Neuronal stem cell (in vitro differentiated cells): Measurements from ENCODE around the gene TNNT3.

ENCODE experiments used
- DNase-seq: peaks from one replicate; pipeline ENCODE4 v3.0.0-alpha.2; 2013; ENCODE audit warnings: low spot score
- H2AFZ ChIP-seq: one replicate; pipeline ENCODE4 v1.6.1; 2013; ENCODE audit warnings: mild to moderate bottlenecking, low read length, inconsistent platforms
- H2AK5ac ChIP-seq: 2 replicates; pipeline ENCODE4 v1.6.1; 2013; ENCODE audit warnings: low read depth, mild to moderate bottlenecking, inconsistent platforms, low read length, moderate library complexity, mixed read lengths
- H2BK120ac ChIP-seq: 2 replicates; pipeline ENCODE4 v1.6.1; 2013; ENCODE audit warnings: low read depth, mild to moderate bottlenecking, inconsistent platforms, low read length, moderate library complexity, mixed read lengths
- H2BK12ac ChIP-seq: one replicate; pipeline ENCODE4 v1.6.1; 2013; ENCODE audit warnings: low read length, inconsistent platforms
- H2BK15ac ChIP-seq: 2 replicates; pipeline ENCODE4 v1.6.1; 2013; ENCODE audit warnings: mild to moderate bottlenecking, low read length, inconsistent platforms, mixed read lengths
- H2BK5ac ChIP-seq: one replicate; pipeline ENCODE4 v1.6.1; 2013; ENCODE audit warnings: inconsistent platforms, mild to moderate bottlenecking, low read length, moderate library complexity
- H3K14ac ChIP-seq: one replicate; pipeline ENCODE4 v1.6.1; 2013; ENCODE audit warnings: low read length, inconsistent platforms
- H3K18ac ChIP-seq: 2 replicates; pipeline ENCODE4 v1.6.1; 2013; ENCODE audit warnings: low read length, inconsistent platforms
- H3K23ac ChIP-seq: 2 replicates; pipeline ENCODE4 v1.6.1; 2013; ENCODE audit warnings: low read depth, mild to moderate bottlenecking, mixed read lengths, low read length, inconsistent platforms; ENCODE audit not compliant: poor library complexity
- H3K27ac ChIP-seq: replicated peaks from 3 replicates; pipeline ENCODE4 v1.5.1; 2013; ENCODE audit warnings: low read length, inconsistent platforms
- H3K27me3 ChIP-seq, 3 experiments: 2 replicates each; pipeline ENCODE4 v1.6.1; 2013; ENCODE audit warnings: low read length in 3 of 3, mild to moderate bottlenecking in 2 of 3, inconsistent platforms in 1 of 3, low read depth in 1 of 3, mixed read lengths in 1 of 3, moderate library complexity in 1 of 3; ENCODE audit not compliant: control insufficient read depth in 3 of 3, insufficient read depth in 3 of 3
- H3K36me3 ChIP-seq, 2 donors: replicated peaks in 1 of 2; 2 replicates each; pipeline ENCODE4 v1.6.1; 2013; ENCODE audit warnings: low read length in 2 of 2; ENCODE audit not compliant: control insufficient read depth in 2 of 2, insufficient read depth in 2 of 2
- H3K4ac ChIP-seq: 2 replicates; pipeline ENCODE4 v1.6.1; 2013; ENCODE audit warnings: inconsistent platforms, mild to moderate bottlenecking, low read length, moderate library complexity
- H3K4me1 ChIP-seq, 2 donors: 1 replicate in 1 of 2; 2 replicates in 1 of 2; pipeline ENCODE4 v1.6.1; 2013; ENCODE audit warnings: low read length in 2 of 2, low read depth in 1 of 2; ENCODE audit not compliant: control insufficient read depth in 2 of 2, insufficient read depth in 1 of 2
- H3K4me2 ChIP-seq: one replicate; pipeline ENCODE4 v1.6.1; 2013; ENCODE audit warnings: mild to moderate bottlenecking, low read length, inconsistent platforms; ENCODE audit not compliant: insufficient read depth, poor library complexity, severe bottlenecking
- H3K4me3 ChIP-seq, 2 donors: 2 replicates each; pipeline ENCODE4 v1.5.1; 2013; ENCODE audit warnings: low read length in 2 of 2, mild to moderate bottlenecking in 2 of 2, inconsistent platforms in 1 of 2, moderate library complexity in 1 of 2
- H3K79me1 ChIP-seq: one replicate; pipeline ENCODE4 v1.6.1; 2013; ENCODE audit warnings: low read depth, mild to moderate bottlenecking, inconsistent platforms, low read length, moderate library complexity
- H3K9ac ChIP-seq: one replicate; pipeline ENCODE4 v1.6.1; 2013; ENCODE audit warnings: mild to moderate bottlenecking, low read depth, low read length, inconsistent platforms; ENCODE audit not compliant: poor library complexity
- H3K9me3 ChIP-seq, 2 donors: replicated peaks in 1 of 2; 2 replicates each; pipeline versions ENCODE3 to v1.6.1; 2013; ENCODE audit warnings: low read length in 2 of 2, mild to moderate bottlenecking in 2 of 2, inconsistent platforms in 1 of 2, low read depth in 1 of 2, mixed read lengths in 1 of 2, moderate library complexity in 1 of 2; ENCODE audit not compliant: control insufficient read depth in 2 of 2, insufficient read depth in 1 of 2
- H4K8ac ChIP-seq: one replicate; pipeline ENCODE4 v1.6.1; 2013; ENCODE audit warnings: low read depth, mild to moderate bottlenecking, inconsistent platforms, low read length, moderate library complexity
- H4K91ac ChIP-seq: one replicate; pipeline ENCODE4 v1.6.1; 2013; ENCODE audit warnings: low read length, low read depth, mild to moderate bottlenecking, inconsistent platforms; ENCODE audit not compliant: poor library complexity
- WGBS, 2 donors: extraction: QIAGEN DNeasy Blood & Tissue Kit; methylation state at CpG; one replicate each; pipeline ENCODE4 v1.1.7; 2013; ENCODE audit warnings: missing lambda C conversion rate in 2 of 2, mixed read lengths in 1 of 2; ENCODE audit not compliant: insufficient read length in 2 of 2, insufficient replicate concordance in 1 of 2; ENCODE audit errors: extremely low coverage in 2 of 2; 5-methylcytosine and 5-hydroxymethylcytosine counted together

Gene TNNT3

DNA sequence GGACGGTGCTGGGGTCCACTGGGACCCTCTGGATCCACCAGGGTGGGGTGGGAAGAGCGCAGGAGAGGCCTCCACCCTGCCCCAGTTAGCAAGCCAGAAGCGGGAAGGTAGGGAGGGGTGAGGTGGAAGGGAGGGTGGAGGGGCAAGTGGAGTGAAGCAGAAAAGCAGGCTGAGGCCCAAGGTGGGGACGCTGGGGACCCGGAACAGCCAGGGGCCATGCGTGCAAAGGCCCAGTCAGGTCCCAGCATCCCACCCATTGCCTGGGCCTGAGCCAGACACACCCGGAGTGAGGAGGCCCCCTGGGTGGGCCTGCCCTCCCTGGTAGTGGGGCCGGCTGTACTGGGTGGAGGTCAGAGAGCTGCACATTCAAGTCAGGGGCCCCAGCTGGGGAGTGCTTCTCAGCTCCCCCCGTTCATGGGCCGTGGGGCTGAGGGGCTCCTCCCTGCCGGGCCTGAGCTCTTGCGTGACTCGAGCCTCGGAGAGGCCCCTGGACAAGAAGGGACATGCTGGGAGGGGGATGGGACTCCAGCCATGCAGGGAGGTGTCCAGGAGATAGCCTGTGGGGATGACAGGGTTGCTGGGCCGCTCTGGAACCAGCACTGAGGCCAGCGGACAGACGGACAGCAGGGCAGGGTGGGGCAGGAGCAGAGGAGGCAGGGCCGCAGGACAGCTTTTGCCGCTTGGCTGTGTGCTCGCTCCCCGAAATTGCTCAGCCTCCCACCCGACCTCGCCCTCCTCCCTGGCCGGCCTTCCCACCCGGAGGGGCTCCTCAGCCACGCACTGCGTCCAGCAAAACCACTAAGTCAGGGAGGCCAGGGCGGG, 7.7 kb downstream of the TNNT3 start:
- Histone ChIP-seq H2BK5ac (peak overlapping the region; percentile 75), H3K23ac (peak overlapping the region; percentile 65), H2BK15ac (peak overlapping the region; percentile 97), H3K4ac (peak overlapping the region; percentile 89), H3K79me1 (no peaks in the 10 kb centered on the region), H2BK12ac (peak overlapping the region; percentile 90), H3K4me1 (peaks cover 11 to 20% of the 10 kb centered on the region in 2 donors), H3K4me3 (no peak overlapping the region), H3K27ac (no peak overlapping the region), H3K9me3 (no peaks in the 10 kb centered on the region), H3K14ac (peak overlapping the region; percentile 71), H2AK5ac (peak overlapping the region; percentile 98), H3K4me2 (peak overlapping the region; percentile 11), H3K18ac (peak overlapping the region; percentile 44), H4K8ac (peak overlapping the region; percentile 82), H3K9ac (peak overlapping the region; percentile 70), H3K36me3 (no peaks in the 10 kb centered on the region), H3K27me3 (no peaks in the 10 kb centered on the region), H2AFZ (peak overlapping the region; percentile 93), H4K91ac (no peak overlapping the region), H2BK120ac (peak overlapping the region; percentile 87)
- DNase-seq: no peak
- WGBS, 2 donors: no CpG with 5 or more reads among the region's 28 CpGs

DNA sequence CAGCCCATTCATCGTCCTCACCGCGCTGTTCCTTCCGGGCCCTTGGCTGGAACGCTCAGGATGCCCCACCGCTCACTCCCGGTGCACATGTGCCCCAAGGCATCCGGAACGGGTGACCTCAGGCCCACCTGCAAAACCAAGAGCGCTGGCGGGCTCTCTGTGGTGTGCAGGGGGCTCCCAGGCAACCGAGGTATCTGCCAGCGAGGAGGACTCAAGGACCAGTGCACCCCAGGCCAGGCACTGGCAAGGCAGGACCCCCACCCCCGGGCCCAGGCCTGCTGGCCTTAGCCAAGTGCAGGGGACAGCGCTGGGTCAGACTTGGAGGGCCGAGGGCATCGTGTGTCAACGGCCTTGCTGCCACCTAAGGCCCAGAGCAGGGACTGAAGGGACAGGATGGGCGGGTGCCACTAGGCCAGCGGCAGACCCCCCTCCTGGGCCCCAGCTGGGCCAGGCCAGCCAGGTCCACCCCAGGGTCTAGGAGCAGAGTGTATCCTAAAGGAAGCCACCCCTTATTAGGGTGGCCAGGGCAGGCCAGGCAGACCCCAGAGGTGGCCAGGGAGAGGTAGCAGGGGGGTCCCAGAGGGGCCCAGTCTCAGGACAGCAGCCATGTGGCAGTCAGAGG, 8.5 kb downstream of the TNNT3 start:
- H2AFZ ChIP-seq: peak overlapping the region; percentile 93
- peak overlapping the region; percentile 70 for H3K9ac ChIP-seq
- no peaks in the 10 kb centered on the region for H3K9me3 ChIP-seq
- peak overlapping the region; percentile 89 for H3K4ac ChIP-seq
- no peaks in the 10 kb centered on the region for H3K36me3 ChIP-seq
- H2AK5ac ChIP-seq: peak overlapping the region; percentile 98
- H3K27ac ChIP-seq: no peak overlapping the region
- DNase-seq: no peak
- no peaks in the 10 kb centered on the region for H3K27me3 ChIP-seq
- peak overlapping the region; percentile 85 for H2BK15ac ChIP-seq
- H3K4me1 ChIP-seq: peaks cover 11 to 17% of the 10 kb centered on the region in 2 donors
- H3K4me2 ChIP-seq: no peak overlapping the region
- peak overlapping the region; percentile 75 for H2BK5ac ChIP-seq
- peak overlapping the region; percentile 90 for H2BK12ac ChIP-seq
- no CpG with 5 or more reads among the region's 20 CpGs for WGBS, 2 donors
- no peak overlapping the region for H4K91ac ChIP-seq
- peak overlapping the region; percentile 65 for H3K23ac ChIP-seq
- H2BK120ac ChIP-seq: peak overlapping the region; percentile 87
- no peak overlapping the region for H3K4me3 ChIP-seq
- no peaks in the 10 kb centered on the region for H3K79me1 ChIP-seq
- H3K18ac ChIP-seq: peak overlapping the region; percentile 44
- peak overlapping the region; percentile 63 for H3K14ac ChIP-seq
- peak overlapping the region; percentile 65 for H4K8ac ChIP-seq

GRCh38 chr11:1928470-1928890, 9.0 kb downstream of the TNNT3 start:
- H2AFZ ChIP-seq: peak overlapping the region; percentile 93

More at GRCh38 chr11:1928470-1928890, 9.0 kb downstream of the TNNT3 start:
- Histone ChIP-seq H3K14ac (peak overlapping the region; percentile 89), H3K27me3 (no peaks in the 10 kb centered on the region), H2AK5ac (peak overlapping the region; percentile 98), H3K18ac (no peak overlapping the region), H2BK5ac (no peak overlapping the region), H3K9me3 (no peaks in the 10 kb centered on the region), H3K4ac (no peak overlapping the region), H3K23ac (peak overlapping the region; percentile 11), H2BK12ac (no peak overlapping the region), H3K9ac (no peak overlapping the region), H2BK15ac (peak overlapping the region; percentile 87), H4K8ac (no peak overlapping the region), H3K4me3 (no peak overlapping the region), H3K4me2 (no peak overlapping the region), H2BK120ac (peak overlapping the region; percentile 87), H4K91ac (no peak overlapping the region), H3K4me1 (peaks cover 11 to 16% of the 10 kb centered on the region in 2 donors), H3K79me1 (no peaks in the 10 kb centered on the region), H3K36me3 (no peaks in the 10 kb centered on the region), H3K27ac (no peak overlapping the region)
- DNase-seq: no peak
- no CpG with 5 or more reads among the region's 13 CpGs for WGBS, 2 donors
